ENCODE results near the gene ARRDC1. TPM values are rescaled to one million over a fixed set of nuclear protein-coding genes. Genes with fewer than 3 reads are reported as not detected.
"Not testable (repeated sequence)": the region's sequence is repeated elsewhere in the genome, so short reads cannot be mapped to it uniquely, and the experiment has no call there.

The ARRDC1 gene
- total and polyA plus RNA-seq, 5 donors = 13.7 to 38.7 (median 21.3) TPM

GRCh38 chr9:137613738-137614523 is 8.4 kb downstream of the ARRDC1 start:
- WGBS = 92% methylated on average over 27 of the region's 27 CpGs
- Histone ChIP-seq H3K9me3 (ENCODE audit: control insufficient read depth, low read length) (no peaks in the 10 kb centered on the region), H3K4me1 (ENCODE audit: control insufficient read depth, insufficient read depth, low read length) (peaks cover 12% of the 10 kb centered on the region), H3K27me3 (ENCODE audit: control insufficient read depth, insufficient read depth) (no peaks in the 10 kb centered on the region), H3K4me3 (ENCODE audit: low read length) (no peak overlapping the region), H3K27ac (ENCODE audit: low read length) (no peak overlapping the region)
- DNase-seq (peak in 1 of 3 donors; percentile 63), ATAC-seq (no peak)
- intact Hi-C loops (cut with DNase I) = no loop called here

- DNase-seq (peak in 1 of 3 donors; percentile 62), ATAC-seq (no peak)
- H3K4me1 ChIP-seq (ENCODE audit: control insufficient read depth, insufficient read depth, low read length) = peaks cover 12% of the 10 kb centered on the region
- WGBS = 92% methylated on average over 25 of the region's 25 CpGs
- no peaks in the 10 kb centered on the region for H3K9me3 ChIP-seq (ENCODE audit: control insufficient read depth, low read length)
- H3K27ac ChIP-seq (ENCODE audit: low read length) = no peak overlapping the region
- intact Hi-C loops (cut with DNase I) = no loop called here
- no peaks in the 10 kb centered on the region for H3K27me3 ChIP-seq (ENCODE audit: control insufficient read depth, insufficient read depth)
- H3K4me3 ChIP-seq (ENCODE audit: low read length) = no peak overlapping the region
These were observed 9.3 kb downstream of the ARRDC1 start for GRCh38 chr9:137614631-137615386.

GRCh38 chr9:137615387-137615871 is 9.9 kb downstream of the ARRDC1 start:
- H3K9me3 ChIP-seq (ENCODE audit: control insufficient read depth, low read length) = no peaks in the 10 kb centered on the region
- peaks cover 14% of the 10 kb centered on the region for H3K4me1 ChIP-seq (ENCODE audit: control insufficient read depth, insufficient read depth, low read length)
- intact Hi-C loops (cut with DNase I) = no loop called here
- no peak for ATAC-seq
- no peak overlapping the region for H3K27ac ChIP-seq (ENCODE audit: low read length)
- H3K4me3 ChIP-seq (ENCODE audit: low read length) = no peak overlapping the region
- DNase-seq = peak in 2 of 3 donors; percentile 62
- 89% methylated on average over 19 of the region's 19 CpGs for WGBS
- H3K27me3 ChIP-seq (ENCODE audit: control insufficient read depth, insufficient read depth) = no peaks in the 10 kb centered on the region

- Histone ChIP-seq H3K27ac (ENCODE audit: low read length) (peak within 1 kb of the TSS; percentile 93), H3K9me3 (ENCODE audit: control insufficient read depth, low read length) (no peaks in the 10 kb centered on the region), H3K4me1 (ENCODE audit: control insufficient read depth, insufficient read depth, low read length) (peaks cover 12% of the 10 kb centered on the region), H3K4me3 (ENCODE audit: low read length) (peak within 1 kb of the TSS; percentile 99), H3K27me3 (ENCODE audit: control insufficient read depth, insufficient read depth) (no peaks in the 10 kb centered on the region)
- peak; percentile 86 to 96 (median 94) for DNase-seq
- peak; percentile 78 to 85 for ATAC-seq
- under 1% methylated on average over 94 of the region's 94 CpGs for WGBS
- intact Hi-C loops (cut with DNase I) = no loop called here
These were observed 12.9 kb downstream of the ARRDC1 start, which contains the start of gene EHMT1 for GRCh38 chr9:137618105-137619067. Gene EHMT1 (plus strand): TSS chr9:137619005. CDS start chr9:137619029, 24 bp downstream.

- intact Hi-C loops (cut with DNase I) = no loop called here
- no peaks in the 10 kb centered on the region for H3K9me3 ChIP-seq (ENCODE audit: control insufficient read depth, low read length)
- H3K4me1 ChIP-seq (ENCODE audit: control insufficient read depth, insufficient read depth, low read length) = peaks cover 12% of the 10 kb centered on the region
- H3K27me3 ChIP-seq (ENCODE audit: control insufficient read depth, insufficient read depth) = no peaks in the 10 kb centered on the region
- WGBS = under 1% methylated on average over 56 of the region's 58 CpGs
- peak overlapping the region; percentile 93 for H3K27ac ChIP-seq (ENCODE audit: low read length)
- peak in 1 of 2 donors; percentile 3 for ATAC-seq
- H3K4me3 ChIP-seq (ENCODE audit: low read length) = peak overlapping the region; percentile 99
- DNase-seq = peak; percentile 46 to 75 (median 67)
These were observed 14.0 kb downstream of the ARRDC1 start for GRCh38 chr9:137619240-137620047.

GRCh38 chr9:137620048-137620405 is 14.5 kb downstream of the ARRDC1 start:
- H3K27me3 ChIP-seq (ENCODE audit: control insufficient read depth, insufficient read depth) = no peaks in the 10 kb centered on the region
- no peak for ATAC-seq
- intact Hi-C loops (cut with DNase I) = no loop called here
- H3K4me1 ChIP-seq (ENCODE audit: control insufficient read depth, insufficient read depth, low read length) = peaks cover 12% of the 10 kb centered on the region
- H3K4me3 ChIP-seq (ENCODE audit: low read length) = peak overlapping the region; percentile 99
- 58% methylated on average over 4 of the region's 4 CpGs for WGBS
- no peak overlapping the region for H3K27ac ChIP-seq (ENCODE audit: low read length)
- H3K9me3 ChIP-seq (ENCODE audit: control insufficient read depth, low read length) = no peaks in the 10 kb centered on the region
- no peak for DNase-seq

GRCh38 chr9:137620581-137620980 is 15.1 kb downstream of the ARRDC1 start:
- H3K27ac ChIP-seq (ENCODE audit: low read length) = no peak overlapping the region
- H3K4me3 ChIP-seq (ENCODE audit: low read length) = no peak overlapping the region
- H3K27me3 ChIP-seq (ENCODE audit: control insufficient read depth, insufficient read depth) = no peaks in the 10 kb centered on the region
- DNase-seq (no peak), ATAC-seq (no peak)
- intact Hi-C loops (cut with DNase I) = no loop called here
- 74% methylated on average over 7 of the region's 7 CpGs for WGBS
- peaks cover 12% of the 10 kb centered on the region for H3K4me1 ChIP-seq (ENCODE audit: control insufficient read depth, insufficient read depth, low read length)
- H3K9me3 ChIP-seq (ENCODE audit: control insufficient read depth, low read length) = no peaks in the 10 kb centered on the region

- no peaks in the 10 kb centered on the region for H3K27me3 ChIP-seq (ENCODE audit: control insufficient read depth, insufficient read depth)
- WGBS = 54% methylated on average over 6 of the region's 6 CpGs
- intact Hi-C loops (cut with DNase I) = no loop called here
- no peaks in the 10 kb centered on the region for H3K9me3 ChIP-seq (ENCODE audit: control insufficient read depth, low read length)
- DNase-seq (no peak), ATAC-seq (no peak)
- no peak overlapping the region for H3K4me3 ChIP-seq (ENCODE audit: low read length)
- no peak overlapping the region for H3K27ac ChIP-seq (ENCODE audit: low read length)
- peaks cover 12% of the 10 kb centered on the region for H3K4me1 ChIP-seq (ENCODE audit: control insufficient read depth, insufficient read depth, low read length)
These were observed 15.8 kb downstream of the ARRDC1 start for GRCh38 chr9:137621131-137621757.

- H3K27me3 ChIP-seq (ENCODE audit: control insufficient read depth, insufficient read depth); DNase-seq; H3K27ac ChIP-seq (ENCODE audit: low read length); H3K9me3 ChIP-seq (ENCODE audit: control insufficient read depth, low read length); H3K4me3 ChIP-seq (ENCODE audit: low read length); ATAC-seq; intact Hi-C loops (cut with DNase I): not testable (repeated sequence)
- 89% methylated on average over 8 of the region's 8 CpGs for WGBS
- H3K4me1 ChIP-seq (ENCODE audit: control insufficient read depth, insufficient read depth, low read length) = peaks cover 12% of the 10 kb centered on the region
These were observed 16.7 kb downstream of the ARRDC1 start for GRCh38 chr9:137622211-137622610.
